Activated CD4-positive, alpha-beta memory T cell treated with anti-CD3 and anti-CD28 coated beads, Interleukin-2, amount 10 ng/mL, durations not matched to agents 7 days and 5 days (primary cell): ENCODE data around the gene HSPA1A. TPM values are rescaled to one million over a fixed set of nuclear protein-coding genes. Genes with fewer than 3 reads are reported as not detected.

Experiments
- CTCF ChIA-PET: fragments of 350-600 bp; sonication (Branson Sonifier 250); formaldehyde crosslinking; loops from one replicate; lab custom pipeline; 2021; ENCODE audit warnings: antibody characterized with exemption, inconsistent platforms; lab: Charles Lee
- POLR2A ChIA-PET: fragments of 350-600 bp; sonication (Branson Sonifier 250); formaldehyde crosslinking; loops from one replicate; lab custom pipeline; 2021; ENCODE audit warnings: antibody characterized with exemption; lab: Charles Lee
- DNase-seq: peaks from one replicate; pipeline ENCODE4 v3.0.0-alpha.2; 2020
- H3K27ac Mint-ChIP-seq: one replicate; pipeline ENCODE4 v1.8.0; 2021; ENCODE audit warnings: mild to moderate bottlenecking, mixed read lengths
- H3K27me3 Mint-ChIP-seq: one replicate; pipeline ENCODE4 v1.8.0; 2021; ENCODE audit warnings: mixed read lengths
- H3K36me3 Mint-ChIP-seq: one replicate; pipeline ENCODE4 v1.8.0; 2021; ENCODE audit warnings: low read depth, mixed read lengths
- H3K4me1 Mint-ChIP-seq: one replicate; pipeline ENCODE4 v1.8.0; 2021; ENCODE audit warnings: mixed read lengths
- H3K4me3 Mint-ChIP-seq: one replicate; pipeline ENCODE4 v1.8.0; 2021; ENCODE audit warnings: mild to moderate bottlenecking, mixed read lengths
- H3K9me3 Mint-ChIP-seq: one replicate; pipeline ENCODE4 v1.8.0; 2021; ENCODE audit warnings: mixed read lengths
- total RNA-seq, 2 experiments: library from RNA; stranded (reverse); gene quantifications; one replicate each; pipeline ENCODE4 v1.2.3, GENCODE V29; 2021

Gene HSPA1A
- 100 to 1,000 TPM; 147 to 151 TPM for total RNA-seq

- peak within 1 kb of the TSS; percentile 96 for H3K27ac Mint-ChIP-seq
- ChIA-PET POLR2A (interaction anchor here (0.8 to 5.6 kb wide), 14 partner anchors 8 to 274 kb away, joined by 3 to 98 read pairs (median 8); partner anchors contain the start of genes CLIC1, CSNK2B, DDX39B and HSPA1B), CTCF (interaction anchor here (0.8 to 2.4 kb wide), 12 partner anchors 9 to 273 kb away, joined by 3 to 13 read pairs (median 4); partner anchors contain the start of genes CLIC1, DDX39B, HSPA1B and LSM2)
- no peaks in the 10 kb centered on the region for H3K9me3 Mint-ChIP-seq
- H3K36me3 Mint-ChIP-seq: peaks cover 23% of the 10 kb centered on the region
- peak; percentile 82 for DNase-seq
- H3K27me3 Mint-ChIP-seq: no peaks in the 10 kb centered on the region
- H3K4me3 Mint-ChIP-seq: peak within 1 kb of the TSS; percentile 83
- peaks cover 55% of the 10 kb centered on the region for H3K4me1 Mint-ChIP-seq
Measured at GRCh38 chr6:31815025-31815838, at the start of gene HSPA1A, which contains the start of gene HSPA1L. Gene HSPA1A, plus strand, starts transcription at chr6:31815543. Its CDS starts 214 bp downstream, at chr6:31815757. Gene HSPA1L, minus strand, starts transcription at chr6:31815283. Its CDS starts 3,311 bp downstream, at chr6:31811972.

DNA sequence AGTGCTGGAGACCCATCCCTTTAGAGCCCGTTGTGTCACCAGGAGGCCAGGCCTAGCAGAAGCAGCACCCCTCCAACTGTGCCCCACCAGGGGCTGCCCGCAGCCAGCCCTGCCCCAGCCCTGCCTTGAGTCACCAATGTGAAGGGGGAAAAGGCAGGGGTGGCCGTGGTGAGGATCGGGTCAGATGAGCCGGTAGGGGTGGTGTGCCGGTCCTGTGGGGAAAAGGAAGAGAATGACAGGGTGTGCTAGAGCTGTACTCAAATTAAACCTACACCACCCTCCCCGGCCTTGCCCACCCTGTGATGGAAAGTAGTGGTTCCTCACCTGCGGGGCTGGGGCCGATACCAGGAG, 49.8 kb upstream of the HSPA1A start:
- H3K36me3 Mint-ChIP-seq: peaks cover 38% of the 10 kb centered on the region
- H3K27ac Mint-ChIP-seq: no peak overlapping the region
- ChIA-PET CTCF (interaction anchor here (1.0 to 1.3 kb wide), 2 partner anchors 24 to 27 kb away, joined by 3 read pairs; no protein-coding TSS in a partner anchor), POLR2A (interaction anchor here (1.0 kb wide), 2 partner anchors 8 to 30 kb away, joined by 3 to 4 read pairs; partner anchors contain the start of gene VARS1)
- H3K9me3 Mint-ChIP-seq: no peaks in the 10 kb centered on the region
- no peak overlapping the region for H3K4me3 Mint-ChIP-seq
- no peak for DNase-seq
- peaks cover 24% of the 10 kb centered on the region for H3K4me1 Mint-ChIP-seq
- H3K27me3 Mint-ChIP-seq: no peaks in the 10 kb centered on the region

DNA sequence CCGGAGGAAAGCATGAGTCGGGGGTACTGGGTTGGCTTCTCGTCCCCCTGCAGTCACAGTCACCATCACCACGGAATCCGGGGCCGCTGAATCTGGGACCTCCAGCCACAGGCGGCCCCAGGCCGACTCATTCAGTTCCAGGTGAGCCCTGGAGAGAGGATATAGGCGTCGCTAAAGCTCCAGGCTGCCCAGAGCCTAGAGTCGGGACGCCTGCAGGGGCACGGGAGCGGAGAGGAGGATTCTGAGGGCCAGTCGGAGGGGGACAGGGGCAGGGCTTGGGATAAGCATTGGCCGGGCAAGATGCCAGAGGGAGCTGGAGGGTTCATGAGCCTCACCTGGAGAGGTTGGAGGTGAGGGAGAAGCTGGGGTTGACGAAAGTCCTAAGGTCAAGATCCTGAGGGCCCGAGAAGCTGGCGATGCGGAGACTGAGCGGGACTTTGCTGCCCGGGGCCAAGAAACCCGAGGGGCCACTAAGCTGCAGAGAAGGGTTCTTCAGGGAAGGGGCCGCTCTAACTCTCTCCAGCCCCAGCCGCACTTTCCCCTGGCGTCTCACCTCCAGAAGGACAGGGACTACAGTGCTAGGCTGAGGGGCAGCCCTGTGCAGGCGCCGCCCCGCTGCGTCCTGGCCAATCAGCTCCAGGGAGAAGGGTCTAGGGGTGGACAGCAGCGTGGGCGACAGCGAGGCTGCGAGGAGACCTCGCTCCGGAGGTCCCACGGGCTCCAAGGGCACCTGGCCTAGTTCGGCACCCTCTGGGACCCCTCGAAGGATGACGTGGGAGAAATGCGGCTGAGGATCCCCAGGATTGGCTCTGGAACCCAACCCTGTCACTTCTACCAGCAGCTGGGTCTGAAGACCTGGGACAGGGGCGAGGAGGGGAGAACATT, 49.2 kb upstream of the HSPA1A start:
- no peak for DNase-seq
- Mint-ChIP-seq H3K27me3 (no peaks in the 10 kb centered on the region), H3K27ac (no peak overlapping the region), H3K4me3 (no peak overlapping the region), H3K9me3 (no peaks in the 10 kb centered on the region), H3K4me1 (peaks cover 29% of the 10 kb centered on the region), H3K36me3 (peaks cover 32% of the 10 kb centered on the region)
- ChIA-PET POLR2A (interaction anchor here (0.8 to 1.1 kb wide), 4 partner anchors 9 to 63 kb away, joined by 3 to 4 read pairs (median 3); partner anchors contain the start of genes ABHD16A, CLIC1 and VARS1), CTCF (interaction anchor here (1.0 to 1.3 kb wide), 2 partner anchors 25 to 28 kb away, joined by 3 read pairs; no protein-coding TSS in a partner anchor)

DNA sequence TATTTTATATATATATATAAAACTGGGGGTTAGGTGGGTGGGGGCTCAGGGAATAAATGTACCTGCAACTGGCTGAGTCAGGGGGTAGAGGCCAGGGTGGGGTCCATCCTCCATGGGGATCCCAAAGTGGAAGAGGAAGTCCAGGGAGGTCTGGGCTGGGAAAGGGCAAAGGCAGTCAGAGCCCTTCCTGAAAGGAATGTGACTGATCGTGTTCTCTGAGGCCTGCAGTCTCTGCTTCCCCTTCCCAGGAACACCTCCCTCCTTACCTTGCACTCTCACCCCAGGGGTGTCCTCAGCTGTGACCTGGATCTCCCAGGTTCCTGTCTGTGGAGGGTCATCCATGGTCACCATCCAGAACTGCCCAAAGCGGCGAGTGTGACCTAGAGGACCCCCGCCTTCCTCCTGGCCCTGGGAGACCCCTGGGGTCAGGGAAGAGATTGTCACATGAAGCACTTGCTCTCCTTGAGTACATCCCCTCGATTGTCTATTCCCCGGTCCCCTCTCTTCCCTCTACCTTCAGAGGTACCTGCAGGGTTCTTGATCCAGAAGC, 48.2 kb upstream of the HSPA1A start:
- ChIA-PET POLR2A (interaction anchor here (0.5 to 1.1 kb wide), 2 partner anchors 26 to 30 kb away, joined by 3 read pairs; partner anchors contain the start of gene CLIC1), CTCF (interaction anchor here (0.7 to 0.9 kb wide), 2 partner anchors 27 to 28 kb away, joined by 3 read pairs; partner anchors contain the start of gene MSH5)
- Mint-ChIP-seq H3K4me3 (no peak overlapping the region), H3K36me3 (peaks cover 30% of the 10 kb centered on the region), H3K27me3 (no peaks in the 10 kb centered on the region), H3K9me3 (no peaks in the 10 kb centered on the region), H3K27ac (no peak overlapping the region), H3K4me1 (peaks cover 36% of the 10 kb centered on the region)
- no peak for DNase-seq

- no peaks in the 10 kb centered on the region for H3K9me3 Mint-ChIP-seq
- POLR2A ChIA-PET: interaction anchor here (0.7 to 8.2 kb wide), 3 partner anchors 28 to 39 kb away, joined by 3 to 103 read pairs (median 7); partner anchors contain the start of genes CLIC1, DDAH2 and MSH5
- CTCF ChIA-PET: interaction anchor here (0.9 to 5.5 kb wide), 16 partner anchors 9 to 117 kb away, joined by 3 to 88 read pairs (median 10); partner anchors contain the start of genes CLIC1, DDAH2, LSM2 and MSH5
- no peak overlapping the region for H3K27ac Mint-ChIP-seq
- no peaks in the 10 kb centered on the region for H3K27me3 Mint-ChIP-seq
- no peak for DNase-seq
- H3K4me3 Mint-ChIP-seq: no peak overlapping the region
- H3K36me3 Mint-ChIP-seq: peaks cover 25% of the 10 kb centered on the region
- peaks cover 43% of the 10 kb centered on the region for H3K4me1 Mint-ChIP-seq
Measured at GRCh38 chr6:31768363-31769257, 46.7 kb upstream of the HSPA1A start.

DNA sequence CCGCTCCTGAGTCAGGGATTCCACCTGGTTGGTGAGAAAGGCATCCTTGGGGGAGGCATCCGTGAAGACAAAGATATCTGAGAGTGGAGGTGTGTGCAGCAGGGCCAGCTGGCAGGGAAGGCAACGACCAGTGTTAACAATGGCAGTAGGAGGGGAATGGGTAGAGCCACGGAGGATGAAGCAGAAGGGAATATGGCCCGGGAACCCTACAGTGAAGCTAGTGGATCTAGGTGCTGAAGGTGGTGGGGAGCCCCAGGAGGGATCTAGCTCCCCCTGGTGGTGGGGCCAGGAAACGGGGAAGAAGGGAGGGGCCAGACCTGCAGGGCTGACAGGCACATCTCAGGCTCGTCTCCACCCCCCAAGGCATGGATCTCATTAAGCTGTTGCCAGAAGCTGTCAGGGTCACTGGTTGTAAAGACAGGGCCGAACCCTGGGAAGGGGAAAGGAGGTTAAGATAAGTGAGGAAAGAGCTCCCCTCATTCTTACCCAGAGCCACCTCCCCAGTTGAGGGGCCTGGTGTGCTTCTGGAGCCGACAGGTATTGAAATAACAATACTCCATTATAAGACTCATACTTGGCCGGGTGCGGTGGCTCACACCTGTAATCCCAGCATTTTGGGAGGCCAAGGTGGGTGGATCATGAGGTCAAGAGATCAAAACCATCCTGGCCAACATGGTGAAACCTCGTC, 45.5 kb upstream of the HSPA1A start:
- peak overlapping the region; percentile 57 for H3K27ac Mint-ChIP-seq
- peaks cover 23% of the 10 kb centered on the region for H3K36me3 Mint-ChIP-seq
- CTCF ChIA-PET: interaction anchor here (0.6 to 5.5 kb wide), 45 partner anchors 8 to 170 kb away, joined by 3 to 88 read pairs (median 5); partner anchors contain the start of genes ABHD16A, CLIC1, DDAH2 and GPANK1
- peaks cover 37% of the 10 kb centered on the region for H3K4me1 Mint-ChIP-seq
- POLR2A ChIA-PET: interaction anchor here (0.8 to 8.2 kb wide), 11 partner anchors 9 to 202 kb away, joined by 3 to 103 read pairs (median 4); partner anchors contain the start of genes ABHD16A, CLIC1, CSNK2B and DXO
- H3K4me3 Mint-ChIP-seq: no peak overlapping the region
- peak; percentile 86 for DNase-seq
- H3K27me3 Mint-ChIP-seq: no peaks in the 10 kb centered on the region
- H3K9me3 Mint-ChIP-seq: no peaks in the 10 kb centered on the region

DNA sequence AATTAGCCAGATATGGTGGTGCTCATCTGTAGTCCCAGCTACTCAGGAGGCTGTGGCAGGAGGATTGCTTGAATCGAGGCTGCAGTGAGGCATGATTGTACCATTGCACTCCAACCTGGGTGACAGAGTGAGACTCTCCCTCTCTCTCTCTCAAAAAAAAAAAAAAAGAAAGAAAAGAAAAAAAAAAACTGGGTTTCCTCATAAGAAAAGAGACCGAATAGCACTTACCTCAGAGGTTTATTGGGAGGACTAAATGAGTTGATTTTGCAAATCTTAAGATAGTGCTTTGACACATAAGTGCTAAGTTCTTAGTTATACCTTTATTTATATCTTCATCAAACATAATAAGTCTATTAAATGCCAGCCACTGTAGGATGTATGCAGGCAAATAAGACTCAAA, 44.5 kb upstream of the HSPA1A start:
- DNase-seq: no peak
- ChIA-PET POLR2A (interaction anchor here (0.8 to 8.2 kb wide), 6 partner anchors 16 to 201 kb away, joined by 3 to 103 read pairs (median 4); partner anchors contain the start of genes CLIC1, CSNK2B, DXO and HSPA1B), CTCF (interaction anchor here (0.7 to 5.5 kb wide), 19 partner anchors 12 to 169 kb away, joined by 3 to 88 read pairs (median 7); partner anchors contain the start of genes ABHD16A, DDAH2, GPANK1 and HSPA1A)
- H3K9me3 Mint-ChIP-seq: no peaks in the 10 kb centered on the region
- H3K27me3 Mint-ChIP-seq: no peaks in the 10 kb centered on the region
- no peak overlapping the region for H3K4me3 Mint-ChIP-seq
- H3K4me1 Mint-ChIP-seq: peaks cover 47% of the 10 kb centered on the region
- H3K27ac Mint-ChIP-seq: peak overlapping the region; percentile 72
- H3K36me3 Mint-ChIP-seq: peaks cover 24% of the 10 kb centered on the region

GRCh38 chr6:31771992-31772358, 43.4 kb upstream of the HSPA1A start:
- H3K27ac Mint-ChIP-seq: peak overlapping the region; percentile 74
- CTCF ChIA-PET: interaction anchor here (0.6 to 5.5 kb wide), 6 partner anchors 13 to 1176 kb away, joined by 3 to 88 read pairs (median 4); partner anchors contain the start of genes DDAH2 and MSH5
- POLR2A ChIA-PET: interaction anchor here (0.7 to 8.2 kb wide), 4 partner anchors 34 to 55 kb away, joined by 3 to 103 read pairs (median 4); partner anchors contain the start of genes CLIC1, DDAH2, HSPA1B and MSH5
- H3K4me3 Mint-ChIP-seq: peak overlapping the region; percentile 49
- no peaks in the 10 kb centered on the region for H3K9me3 Mint-ChIP-seq
- H3K36me3 Mint-ChIP-seq: peaks cover 22% of the 10 kb centered on the region
- peaks cover 59% of the 10 kb centered on the region for H3K4me1 Mint-ChIP-seq
- no peak for DNase-seq
- H3K27me3 Mint-ChIP-seq: no peaks in the 10 kb centered on the region

DNA sequence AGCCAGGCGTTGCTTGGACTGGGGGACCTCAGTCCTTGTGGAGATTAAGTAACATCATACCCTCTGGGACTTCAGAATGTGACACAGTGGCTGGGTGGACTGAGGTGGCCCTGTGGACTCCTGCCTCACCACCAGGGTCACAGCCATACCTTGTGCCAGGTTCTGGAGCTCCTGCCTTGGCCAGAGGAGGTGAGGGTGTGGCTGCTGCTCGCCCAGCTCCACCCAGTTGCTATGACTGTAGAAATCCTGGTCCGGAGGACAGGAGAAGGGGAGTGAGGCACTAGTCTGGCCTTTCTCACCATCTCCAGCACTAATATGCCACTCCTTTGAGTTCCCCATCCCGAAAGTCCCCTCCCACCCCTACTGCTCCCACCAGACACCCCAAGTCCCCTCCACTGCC, 40.2 kb upstream of the HSPA1A start:
- H3K27ac Mint-ChIP-seq: peak overlapping the region; percentile 63
- no peak overlapping the region for H3K4me3 Mint-ChIP-seq
- H3K4me1 Mint-ChIP-seq: peaks cover 56% of the 10 kb centered on the region
- no peak for DNase-seq
- H3K27me3 Mint-ChIP-seq: no peaks in the 10 kb centered on the region
- H3K9me3 Mint-ChIP-seq: no peaks in the 10 kb centered on the region
- ChIA-PET POLR2A (interaction anchor here (0.9 to 8.2 kb wide), 7 partner anchors 10 to 122 kb away, joined by 3 to 103 read pairs (median 5); partner anchors contain the start of genes CLIC1, EHMT2, LSM2 and MSH5), CTCF (interaction anchor here (0.5 to 1.2 kb wide), 4 partner anchors 11 to 1483 kb away, joined by 3 to 4 read pairs (median 3); partner anchors contain the start of genes LSM2 and VARS1)
- H3K36me3 Mint-ChIP-seq: peaks cover 19% of the 10 kb centered on the region
